Panc1 (cell line): ENCODE results near the gene HPS5. TPM values are rescaled to one million over a fixed set of nuclear protein-coding genes. Genes with fewer than 3 reads are reported as not detected.

Experiments used
- ATAC-seq: fragments of 200-7000 bp; cut with Tn5 transposase; 2 replicates; pipeline ENCODE4 v1.9.1; 2020; ENCODE audit warnings: mild to moderate bottlenecking, moderate library complexity
- BruUV-seq: library from RNA; stranded (reverse); fragments of 400-500 nt; replicated peaks from 2 replicates; lab custom pipeline; 2021; lab: Mats Ljungman, UMichigan
- CTCF ChIA-PET: fragments of 300-600 bp; sonication (Branson Sonifier 250); formaldehyde crosslinking; loops from one replicate; lab custom pipeline; 2022; ENCODE audit warnings: antibody characterized with exemption; lab: Charles Lee
- POLR2A ChIA-PET: fragments of 300-600 bp; sonication (Branson Sonifier 250); formaldehyde crosslinking; loops from one replicate; lab custom pipeline; 2022; ENCODE audit warnings: antibody characterized with exemption; lab: Charles Lee
- DNase-seq: peaks from one replicate; pipeline ENCODE4 v3.0.0-alpha.2; 2010; ENCODE audit warnings: low read depth, low spot score
- H3K27ac ChIP-seq: 2 replicates; pipeline ENCODE4 v1.5.1; 2011; ENCODE audit warnings: mild to moderate bottlenecking, low read length, inconsistent platforms
- H3K27me3 ChIP-seq: fragments of 200-500 bp; sonication (Bioruptor generic); 2 replicates; pipeline ENCODE4 v1.6.0; 2014; ENCODE audit warnings: low read length, inconsistent platforms; ENCODE audit not compliant: control insufficient read depth, insufficient read depth
- H3K36me3 ChIP-seq: fragments of 200-500 bp; sonication (Bioruptor generic); 2 replicates; pipeline ENCODE4 v1.5.1; 2014; ENCODE audit warnings: inconsistent platforms, mild to moderate bottlenecking, low read length, moderate library complexity; ENCODE audit not compliant: control insufficient read depth, insufficient read depth
- H3K4me1 ChIP-seq: 2 replicates; pipeline ENCODE4 v1.5.1; 2011; ENCODE audit warnings: inconsistent platforms, mild to moderate bottlenecking, low read length, moderate library complexity; ENCODE audit not compliant: control insufficient read depth, insufficient read depth
- H3K4me3 ChIP-seq, 2 experiments: 2 replicates each; pipeline ENCODE4 v1.5.1; 2011 to 2012; ENCODE audit warnings: low read depth in 2 of 2, low read length in 2 of 2, mild to moderate bottlenecking in 2 of 2, inconsistent platforms in 1 of 2, moderate library complexity in 1 of 2
- H3K9me3 ChIP-seq: fragments of 200-500 bp; sonication (Bioruptor generic); 2 replicates; pipeline ENCODE4 v1.5.1; 2014; ENCODE audit warnings: low read depth, mild to moderate bottlenecking, inconsistent platforms, low read length, moderate library complexity; ENCODE audit not compliant: control insufficient read depth, insufficient read depth
- CTCF ChIP-seq: fragments of 450-650 bp; IDR thresholded peaks from 2 replicates; pipeline ENCODE4 v1.5.1; 2017; ENCODE audit warnings: mild to moderate bottlenecking
- POLR2AphosphoS5 ChIP-seq: IDR thresholded peaks from 2 replicates; pipeline ENCODE4 v1.6.1; 2012; ENCODE audit warnings: mild to moderate bottlenecking, low read depth, low read length, moderate library complexity
- SIN3A ChIP-seq: IDR thresholded peaks from 2 replicates; pipeline ENCODE4 v1.6.1; 2012; ENCODE audit warnings: low read depth, mild to moderate bottlenecking, low read length, moderate library complexity, borderline replicate concordance; ENCODE audit not compliant: insufficient read depth
- TCF7L2 ChIP-seq: IDR thresholded peaks from 2 replicates; pipeline ENCODE4 v1.6.1; 2011; ENCODE audit warnings: mild to moderate bottlenecking, low read depth, low read length, inconsistent platforms
- in situ Hi-C: cut with HindIII; loops from 2 replicates; pipeline ENCODE4 v1.10.0; 2016; ENCODE audit warnings: low sequenced_read_pairs, low pct_unique_long_range_greater_than_20kb
- intact Hi-C: fragments of 100-400 bp; cut with micrococcal nuclease; formaldehyde crosslinking; loops from one replicate; pipeline ENCODE4 v1.10.0; 2022; ENCODE audit not compliant: unreplicated experiment
- total RNA-seq: library from RNA; stranded (reverse); gene quantifications from one replicate; pipeline ENCODE4 v1.2.1, GENCODE V29; 2021; ENCODE audit not compliant: unreplicated experiment
- TF ChIP-seq, protein P1 (sequence below), 2 experiments: IDR thresholded peaks; 2 replicates each; pipeline ENCODE4 v1.6.1; 2011 to 2012; ENCODE audit warnings: low read depth in 2 of 2, control low read depth in 1 of 2, low read length in 1 of 2, mild to moderate bottlenecking in 1 of 2, moderate library complexity in 1 of 2; ENCODE audit not compliant: insufficient read depth in 1 of 2

The HPS5 gene
- total RNA-seq, 1 experiment from 2014 or later, result 27.7 TPM

DNA sequence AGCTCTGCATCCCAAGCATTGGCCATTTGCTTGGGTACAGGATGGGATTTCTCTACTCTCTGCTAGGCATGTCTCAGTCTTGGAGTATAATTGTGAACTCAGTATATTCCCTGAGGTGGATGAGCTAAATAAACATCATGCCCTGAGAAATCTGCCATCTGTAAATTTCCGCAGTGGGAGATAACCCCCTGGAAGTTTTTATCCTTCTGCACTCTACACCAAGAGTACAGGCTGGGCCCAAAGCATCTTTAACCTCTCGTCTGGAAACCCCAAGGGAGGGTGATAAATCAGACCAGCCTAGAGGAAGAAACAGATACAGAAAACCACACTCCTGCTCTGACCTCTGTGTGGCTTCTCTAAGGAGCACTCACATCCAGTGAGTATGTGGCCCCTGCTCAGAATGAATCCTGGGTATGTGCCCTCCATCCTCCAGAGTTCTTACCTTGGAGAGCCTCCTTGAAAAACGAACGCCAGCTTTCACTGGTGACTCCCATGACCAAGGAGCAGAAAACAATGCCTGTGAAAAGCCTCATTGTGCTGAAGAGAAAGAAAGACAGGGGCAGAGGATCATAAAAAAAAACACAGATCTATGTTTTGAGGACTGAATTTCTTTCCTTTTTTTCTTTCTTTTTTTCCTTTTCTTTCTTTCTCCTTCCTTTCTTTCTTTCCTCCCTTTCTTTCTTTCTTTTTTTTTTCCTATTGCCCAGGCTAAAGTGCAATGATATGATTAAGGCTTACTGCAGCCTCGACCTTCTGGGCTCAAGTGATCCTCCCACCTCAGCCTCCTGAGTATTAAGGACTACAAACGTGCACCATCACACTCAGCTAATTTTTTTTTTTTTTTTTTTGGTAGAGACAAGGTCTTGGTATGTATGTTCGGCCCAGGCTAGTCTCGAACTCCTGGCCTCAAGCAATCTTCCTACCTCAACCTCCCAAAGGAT, 86.3 kb downstream of the HPS5 start:
- TF ChIP-seq SIN3A, result no peak
- TF ChIP-seq CTCF, result no peak
- no peak for TF ChIP-seq POLR2AphosphoS5
- TF ChIP-seq TCF7L2, result no peak
- TF ChIP-seq, protein P1, sequence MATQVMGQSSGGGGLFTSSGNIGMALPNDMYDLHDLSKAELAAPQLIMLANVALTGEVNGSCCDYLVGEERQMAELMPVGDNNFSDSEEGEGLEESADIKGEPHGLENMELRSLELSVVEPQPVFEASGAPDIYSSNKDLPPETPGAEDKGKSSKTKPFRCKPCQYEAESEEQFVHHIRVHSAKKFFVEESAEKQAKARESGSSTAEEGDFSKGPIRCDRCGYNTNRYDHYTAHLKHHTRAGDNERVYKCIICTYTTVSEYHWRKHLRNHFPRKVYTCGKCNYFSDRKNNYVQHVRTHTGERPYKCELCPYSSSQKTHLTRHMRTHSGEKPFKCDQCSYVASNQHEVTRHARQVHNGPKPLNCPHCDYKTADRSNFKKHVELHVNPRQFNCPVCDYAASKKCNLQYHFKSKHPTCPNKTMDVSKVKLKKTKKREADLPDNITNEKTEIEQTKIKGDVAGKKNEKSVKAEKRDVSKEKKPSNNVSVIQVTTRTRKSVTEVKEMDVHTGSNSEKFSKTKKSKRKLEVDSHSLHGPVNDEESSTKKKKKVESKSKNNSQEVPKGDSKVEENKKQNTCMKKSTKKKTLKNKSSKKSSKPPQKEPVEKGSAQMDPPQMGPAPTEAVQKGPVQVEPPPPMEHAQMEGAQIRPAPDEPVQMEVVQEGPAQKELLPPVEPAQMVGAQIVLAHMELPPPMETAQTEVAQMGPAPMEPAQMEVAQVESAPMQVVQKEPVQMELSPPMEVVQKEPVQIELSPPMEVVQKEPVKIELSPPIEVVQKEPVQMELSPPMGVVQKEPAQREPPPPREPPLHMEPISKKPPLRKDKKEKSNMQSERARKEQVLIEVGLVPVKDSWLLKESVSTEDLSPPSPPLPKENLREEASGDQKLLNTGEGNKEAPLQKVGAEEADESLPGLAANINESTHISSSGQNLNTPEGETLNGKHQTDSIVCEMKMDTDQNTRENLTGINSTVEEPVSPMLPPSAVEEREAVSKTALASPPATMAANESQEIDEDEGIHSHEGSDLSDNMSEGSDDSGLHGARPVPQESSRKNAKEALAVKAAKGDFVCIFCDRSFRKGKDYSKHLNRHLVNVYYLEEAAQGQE (IDR thresholded peaks at IDR 0.05; ENCODE audit: insufficient read depth in 1 of 2, low read depth in 2 of 2, low read length in 1 of 2), result no peak
- ATAC-seq (no peak), DNase-seq (no peak)
- ChIA-PET CTCF (no interaction called here), POLR2A (interaction anchor here (0.6 kb wide), 1 partner anchor 117 kb away, joined by 3 read pairs; no protein-coding TSS in a partner anchor)
- no peaks in the 10 kb centered on the region for H3K9me3 ChIP-seq
- H3K4me1 ChIP-seq, result no peaks in the 10 kb centered on the region
- no peaks in the 10 kb centered on the region for H3K36me3 ChIP-seq
- H3K27ac ChIP-seq, result no peak overlapping the region
- in situ Hi-C loops, result no loop called here
- H3K27me3 ChIP-seq, result peaks cover 20% of the 10 kb centered on the region; the same call in 1 of the 2 replicates
- no peak overlapping the region for H3K4me3 ChIP-seq
- intact Hi-C loops, result no loop called here
- BruUV-seq, result no TSS peak

DNA sequence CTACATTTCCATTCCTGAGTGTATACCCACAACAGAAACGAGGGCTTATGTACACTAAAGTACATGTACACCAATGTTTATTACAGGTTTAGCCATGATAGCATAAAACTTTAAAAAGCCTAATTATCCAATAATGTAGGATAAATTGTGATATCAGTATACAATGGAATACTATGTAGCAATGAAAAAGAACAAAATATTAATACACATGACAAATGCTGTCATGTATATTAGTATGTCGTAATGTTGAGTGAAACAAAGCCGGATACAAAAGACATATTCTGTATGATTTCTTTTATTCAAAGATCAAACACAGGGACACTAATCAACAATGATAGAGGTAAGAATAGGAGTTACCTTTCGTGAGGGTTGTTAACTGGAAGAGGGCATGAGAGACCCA, 88.0 kb downstream of the HPS5 start:
- POLR2A ChIA-PET, result no interaction called here

More for the DNA sequence above, 88.0 kb downstream of the HPS5 start:
- no peak for TF ChIP-seq SIN3A
- no peak for TF ChIP-seq TCF7L2
- TF ChIP-seq, protein P1 (IDR thresholded peaks at IDR 0.05; ENCODE audit: insufficient read depth in 1 of 2, low read depth in 2 of 2, low read length in 1 of 2), result no peak
- TF ChIP-seq CTCF, result no peak
- no peak for TF ChIP-seq POLR2AphosphoS5
- Histone ChIP-seq H3K4me1 (no peaks in the 10 kb centered on the region), H3K27me3 (peaks cover 12% of the 10 kb centered on the region; the same call in 1 of the 2 replicates), H3K4me3 (no peak overlapping the region), H3K36me3 (no peaks in the 10 kb centered on the region), H3K9me3 (no peaks in the 10 kb centered on the region), H3K27ac (no peak overlapping the region)
- intact Hi-C loops, result no loop called here
- BruUV-seq, result no TSS peak
- DNase-seq, result no peak
- ATAC-seq, result no peak
- CTCF ChIA-PET, result no interaction called here
- in situ Hi-C loops, result no loop called here
